Measurements from ENCODE around the gene MRPS22. TPM values are rescaled to one million over a fixed set of nuclear protein-coding genes. Genes with fewer than 3 reads are reported as not detected.
A peak's percentile ranks its signal among the peaks of the same experiment; 100 is the strongest.

Gene MRPS22
- total and polyA plus RNA-seq, 9 of the 15 experiments (the other 6 are each of a cell fraction or from before 2014, with no cell fraction given) = 148 to 397 (median 229) TPM

- TF ChIP-seq RERE (CRISPR knock-in tag; IDR thresholded peaks at IDR 0.05; ENCODE audit: borderline replicate concordance) = no peak
- no peak for TF ChIP-seq MED1 (CRISPR knock-in tag; IDR thresholded peaks at IDR 0.05; ENCODE audit: borderline replicate concordance)
- no peak for TF ChIP-seq ZKSCAN3 (CRISPR knock-in tag; IDR thresholded peaks at IDR 0.05)
- no peak for TF ChIP-seq ZNF311 (CRISPR knock-in tag; IDR thresholded peaks at IDR 0.05)
- TF ChIP-seq NFXL1 (CRISPR knock-in tag; IDR thresholded peaks at IDR 0.05) = no peak
- peak; percentile 45; the same call in 1 of the 2 replicates for TF ChIP-seq GATAD2B (IDR thresholded peaks at IDR 0.05; ENCODE audit: borderline replicate concordance)
- no peak for TF ChIP-seq NONO (IDR thresholded peaks at IDR 0.05; ENCODE audit: low read depth in 2 of 2, low read length in 1 of 2)
- TF ChIP-seq POLR2B (IDR thresholded peaks at IDR 0.05; ENCODE audit: low read depth, partially characterized antibody) = no peak
- TF ChIP-seq NR4A1 (CRISPR knock-in tag; IDR thresholded peaks at IDR 0.05) = no peak
- TF ChIP-seq NR4A1 (tag; IDR thresholded peaks at IDR 0.05) = no peak
- no peak for TF ChIP-seq ZC3H8 (IDR thresholded peaks at IDR 0.05)
- TF ChIP-seq NFIC (IDR thresholded peaks at IDR 0.05) = no peak; the same call in 1 of the 2 replicates
- no peak for TF ChIP-seq ARID3A (IDR thresholded peaks at IDR 0.05; ENCODE audit: borderline replicate concordance, low read depth, low read length)
- TF ChIP-seq TFE3 (CRISPR knock-in tag; IDR thresholded peaks at IDR 0.05) = no peak
- no peak for TF ChIP-seq ZNF408 (CRISPR knock-in tag; IDR thresholded peaks at IDR 0.05; ENCODE audit: low read depth)
- TF ChIP-seq GABPB1 (CRISPR knock-in tag; IDR thresholded peaks at IDR 0.05) = peak; percentile 85
- no peak for TF ChIP-seq CSDE1 (IDR thresholded peaks at IDR 0.05)
- no peak for TF ChIP-seq HDAC6 (IDR thresholded peaks at IDR 0.05; ENCODE audit: low read depth, low read length)
- TF ChIP-seq KLF13 (tag; IDR thresholded peaks at IDR 0.05; ENCODE audit: borderline replicate concordance, low read depth) = peak; percentile 83
These were observed 14.4 kb upstream of the MRPS22 start (continued) for GRCh38 chr3:139329364-139329850.
